ENCODE results near the gene RUFY3.

The RUFY3 gene

DNA sequence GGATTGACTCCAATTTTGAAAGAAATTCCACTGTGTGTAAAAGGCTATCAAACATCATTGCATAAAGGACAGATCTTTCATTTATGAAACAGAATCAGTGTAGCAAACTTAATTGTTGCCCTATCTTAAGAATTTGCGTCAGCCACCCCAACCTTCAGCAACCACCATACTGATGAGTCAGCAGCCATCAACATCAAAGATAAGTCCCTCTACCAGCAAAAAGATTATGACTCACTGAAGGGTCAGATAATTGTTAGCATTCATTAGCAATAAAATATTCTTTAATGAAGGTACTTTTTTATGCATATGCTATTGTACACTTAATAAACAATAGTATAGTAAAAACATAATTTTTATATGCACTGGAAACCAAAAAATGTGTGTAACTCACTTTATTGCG lies 133.7 kb downstream of the RUFY3 start:
- DNase-seq (ENCODE audit: low spot score) = no peak
- TF ChIP-seq, protein P1, sequence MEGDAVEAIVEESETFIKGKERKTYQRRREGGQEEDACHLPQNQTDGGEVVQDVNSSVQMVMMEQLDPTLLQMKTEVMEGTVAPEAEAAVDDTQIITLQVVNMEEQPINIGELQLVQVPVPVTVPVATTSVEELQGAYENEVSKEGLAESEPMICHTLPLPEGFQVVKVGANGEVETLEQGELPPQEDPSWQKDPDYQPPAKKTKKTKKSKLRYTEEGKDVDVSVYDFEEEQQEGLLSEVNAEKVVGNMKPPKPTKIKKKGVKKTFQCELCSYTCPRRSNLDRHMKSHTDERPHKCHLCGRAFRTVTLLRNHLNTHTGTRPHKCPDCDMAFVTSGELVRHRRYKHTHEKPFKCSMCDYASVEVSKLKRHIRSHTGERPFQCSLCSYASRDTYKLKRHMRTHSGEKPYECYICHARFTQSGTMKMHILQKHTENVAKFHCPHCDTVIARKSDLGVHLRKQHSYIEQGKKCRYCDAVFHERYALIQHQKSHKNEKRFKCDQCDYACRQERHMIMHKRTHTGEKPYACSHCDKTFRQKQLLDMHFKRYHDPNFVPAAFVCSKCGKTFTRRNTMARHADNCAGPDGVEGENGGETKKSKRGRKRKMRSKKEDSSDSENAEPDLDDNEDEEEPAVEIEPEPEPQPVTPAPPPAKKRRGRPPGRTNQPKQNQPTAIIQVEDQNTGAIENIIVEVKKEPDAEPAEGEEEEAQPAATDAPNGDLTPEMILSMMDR (IDR thresholded peaks at IDR 0.05; ENCODE audit: extremely low read depth, missing control alignments) = no peak
